Lower lobe of right lung (tissue), 2 donors: ENCODE measurements around the gene PNPT1. TPM values are rescaled to one million over a fixed set of nuclear protein-coding genes. Genes with fewer than 3 reads are reported as not detected.

Source experiments
- ATAC-seq, 2 donors: fragments of 200-7000 bp; cut with Tn5 transposase; one replicate each; pipeline ENCODE4 v1.9.1; 2020 to 2022; ENCODE audit warnings: mild to moderate bottlenecking in 2 of 2, moderate library complexity in 2 of 2
- DNase-seq: peaks from one replicate; pipeline ENCODE4 v3.0.0-alpha.2; 2020
- H3K27ac ChIP-seq: fragments of 200-600 bp; one replicate; pipeline ENCODE4 v1.8.0; 2022
- H3K27me3 ChIP-seq: fragments of 200-600 bp; one replicate; pipeline ENCODE4 v1.8.0; 2022; ENCODE audit warnings: low read depth
- H3K36me3 ChIP-seq: fragments of 200-600 bp; one replicate; pipeline ENCODE4 v1.8.0; 2022; ENCODE audit warnings: mild to moderate bottlenecking
- H3K4me1 ChIP-seq: fragments of 200-600 bp; one replicate; pipeline ENCODE4 v1.8.0; 2022
- H3K4me3 ChIP-seq: fragments of 200-600 bp; one replicate; pipeline ENCODE4 v1.8.0; 2022; ENCODE audit warnings: mild to moderate bottlenecking
- H3K9me3 ChIP-seq: fragments of 200-600 bp; one replicate; pipeline ENCODE4 v1.8.0; 2022
- CTCF ChIP-seq: fragments of 200-600 bp; IDR thresholded peaks from one replicate; pipeline ENCODE4 v1.8.0; 2022; ENCODE audit warnings: antibody characterized with exemption, mild to moderate bottlenecking
- intact Hi-C: fragments of 100-400 bp; cut with DNase I; formaldehyde crosslinking; loops from one replicate; pipeline ENCODE4 v1.11.0; 2022
- total RNA-seq: library from RNA; stranded (reverse); fragmentation: NEBNext Ultra II Directional; extraction: Animal tissue kit (Norgen Biotek cat#: 25700); gene quantifications from one replicate; pipeline ENCODE4 v1.2.1, GENCODE V29; 2021
- donor health status: DM: no; HTN: yes; CAD: no; lungs with severe emphysema.

PNPT1 gene
- total RNA-seq, 1 donor from 2014 or later = 28.9 TPM

GRCh38 chr2:55729136-55729685 lies 35.6 kb upstream of the PNPT1 start:
- H3K27ac ChIP-seq = no peak overlapping the region
- H3K4me1 ChIP-seq = peaks cover 5% of the 10 kb centered on the region
- no peak for ATAC-seq
- H3K36me3 ChIP-seq = no peaks in the 10 kb centered on the region
- H3K4me3 ChIP-seq = no peak overlapping the region
- DNase-seq = no peak
- intact Hi-C loops = no loop called here
- H3K27me3 ChIP-seq = no peaks in the 10 kb centered on the region
- no peaks in the 10 kb centered on the region for H3K9me3 ChIP-seq
- TF ChIP-seq CTCF = no peak

- ATAC-seq = no peak
- intact Hi-C loops = no loop called here
- no peaks in the 10 kb centered on the region for H3K4me1 ChIP-seq
- no peak for DNase-seq
- TF ChIP-seq CTCF = no peak
- no peak overlapping the region for H3K4me3 ChIP-seq
- H3K9me3 ChIP-seq = no peaks in the 10 kb centered on the region
- H3K36me3 ChIP-seq = no peaks in the 10 kb centered on the region
- no peaks in the 10 kb centered on the region for H3K27me3 ChIP-seq
- no peak overlapping the region for H3K27ac ChIP-seq
These were observed 28.1 kb upstream of the PNPT1 start for GRCh38 chr2:55721596-55722215.

GRCh38 chr2:55720417-55720816 lies 26.8 kb upstream of the PNPT1 start:
- Histone ChIP-seq H3K4me1 (no peaks in the 10 kb centered on the region), H3K36me3 (no peaks in the 10 kb centered on the region), H3K27ac (no peak overlapping the region), H3K4me3 (no peak overlapping the region), H3K9me3 (no peaks in the 10 kb centered on the region), H3K27me3 (no peaks in the 10 kb centered on the region)
- no peak for TF ChIP-seq CTCF
- intact Hi-C loops = no loop called here
- DNase-seq (no peak), ATAC-seq (no peak)

- Histone ChIP-seq H3K27ac (no peak overlapping the region), H3K36me3 (no peaks in the 10 kb centered on the region), H3K4me1 (no peaks in the 10 kb centered on the region), H3K9me3 (no peaks in the 10 kb centered on the region), H3K27me3 (no peaks in the 10 kb centered on the region), H3K4me3 (no peak overlapping the region)
- DNase-seq = no peak
- no peak for TF ChIP-seq CTCF
- intact Hi-C loops = no loop called here
- no peak for ATAC-seq
These were observed 26.2 kb upstream of the PNPT1 start for GRCh38 chr2:55719852-55720251.

- Histone ChIP-seq H3K9me3 (no peaks in the 10 kb centered on the region), H3K4me1 (no peaks in the 10 kb centered on the region), H3K4me3 (no peak overlapping the region), H3K36me3 (no peaks in the 10 kb centered on the region), H3K27ac (no peak overlapping the region), H3K27me3 (no peaks in the 10 kb centered on the region)
- DNase-seq (no peak), ATAC-seq (peak; percentile 56 to 78)
- intact Hi-C loops = no loop called here
- TF ChIP-seq CTCF = peak; percentile 82
These were observed 24.7 kb upstream of the PNPT1 start for GRCh38 chr2:55718165-55719008.
